AG10803 (cell line): Measurements from ENCODE around the gene DCUN1D4.
"Not testable (repeated sequence)": the region's sequence is repeated elsewhere in the genome, so short reads cannot be mapped to it uniquely, and the experiment has no call there.

Experiments
- DNase-seq: peaks from one replicate; pipeline ENCODE4 v3.0.0; 2010; ENCODE audit warnings: low read depth
- H3K4me3 ChIP-seq: 2 replicates; pipeline ENCODE4 v1.5.1; 2011; ENCODE audit warnings: mild to moderate bottlenecking, low read length, control low read depth
- TF ChIP-seq, protein P1 (sequence below): conservative IDR thresholded peaks from 2 replicates; pipeline ENCODE4 v1.5.1; 2011; ENCODE audit warnings: mild to moderate bottlenecking, low read length, control low read depth, inconsistent platforms

DCUN1D4 gene

DNA sequence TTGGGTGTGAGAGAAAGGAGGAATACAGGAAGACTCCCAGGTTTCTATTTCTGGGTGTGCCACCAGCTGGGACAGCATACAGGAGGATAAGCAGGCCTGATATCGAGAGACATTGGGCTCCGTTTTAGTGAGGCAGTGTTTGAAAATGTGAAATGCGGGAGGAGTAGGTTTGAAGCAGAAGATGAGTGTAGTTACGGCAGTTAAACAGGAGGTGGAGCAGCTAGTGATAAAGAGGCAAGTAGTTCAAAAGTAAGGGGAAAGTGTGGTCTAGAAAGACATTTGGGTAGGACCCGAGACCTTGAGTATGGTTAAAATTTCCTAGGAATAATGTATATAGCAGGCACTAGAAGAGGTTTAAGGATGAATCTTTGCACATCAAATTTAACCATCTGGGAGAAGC lies 42.4 kb downstream of the DCUN1D4 start:
- TF ChIP-seq, protein P1, sequence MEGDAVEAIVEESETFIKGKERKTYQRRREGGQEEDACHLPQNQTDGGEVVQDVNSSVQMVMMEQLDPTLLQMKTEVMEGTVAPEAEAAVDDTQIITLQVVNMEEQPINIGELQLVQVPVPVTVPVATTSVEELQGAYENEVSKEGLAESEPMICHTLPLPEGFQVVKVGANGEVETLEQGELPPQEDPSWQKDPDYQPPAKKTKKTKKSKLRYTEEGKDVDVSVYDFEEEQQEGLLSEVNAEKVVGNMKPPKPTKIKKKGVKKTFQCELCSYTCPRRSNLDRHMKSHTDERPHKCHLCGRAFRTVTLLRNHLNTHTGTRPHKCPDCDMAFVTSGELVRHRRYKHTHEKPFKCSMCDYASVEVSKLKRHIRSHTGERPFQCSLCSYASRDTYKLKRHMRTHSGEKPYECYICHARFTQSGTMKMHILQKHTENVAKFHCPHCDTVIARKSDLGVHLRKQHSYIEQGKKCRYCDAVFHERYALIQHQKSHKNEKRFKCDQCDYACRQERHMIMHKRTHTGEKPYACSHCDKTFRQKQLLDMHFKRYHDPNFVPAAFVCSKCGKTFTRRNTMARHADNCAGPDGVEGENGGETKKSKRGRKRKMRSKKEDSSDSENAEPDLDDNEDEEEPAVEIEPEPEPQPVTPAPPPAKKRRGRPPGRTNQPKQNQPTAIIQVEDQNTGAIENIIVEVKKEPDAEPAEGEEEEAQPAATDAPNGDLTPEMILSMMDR = peak; percentile 63
- DNase-seq = peak; percentile 38
- H3K4me3 ChIP-seq = no peak overlapping the region

GRCh38 chr4:51890760-51891159 lies 47.8 kb downstream of the DCUN1D4 start:
- TF ChIP-seq, protein P1 = no peak
- no peak for DNase-seq
- H3K4me3 ChIP-seq = no peak overlapping the region

- not testable (repeated sequence) for DNase-seq, H3K4me3 ChIP-seq
These were observed 50.4 kb downstream of the DCUN1D4 start for GRCh38 chr4:51893402-51893801.

DNA sequence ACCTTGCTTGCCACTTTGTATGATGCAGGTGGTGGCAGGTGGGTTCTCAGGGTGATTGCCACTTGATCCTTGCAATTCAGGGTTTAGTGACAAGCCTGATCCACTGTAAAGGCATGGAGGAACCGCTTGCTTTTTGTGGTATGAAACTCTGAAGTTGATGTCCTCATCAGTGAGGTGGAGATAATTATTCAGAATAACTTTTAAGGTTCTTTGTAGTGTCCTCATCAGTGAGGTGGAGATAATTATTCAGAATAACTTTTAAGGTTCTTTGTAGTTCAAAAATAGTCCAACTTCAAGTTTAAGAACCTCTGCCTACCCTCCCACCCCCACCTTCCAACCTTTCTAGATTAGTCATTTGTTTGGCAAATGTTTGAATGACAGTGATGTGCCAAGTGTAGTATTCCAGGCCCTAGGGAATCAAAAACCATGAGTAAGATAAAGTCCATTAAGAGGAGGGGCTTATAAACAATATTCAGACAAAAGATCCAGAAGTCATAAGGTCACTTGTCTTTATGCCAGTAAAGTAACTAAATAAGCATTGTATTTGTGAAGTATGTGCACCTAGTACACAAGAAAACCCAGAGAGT lies 51.2 kb downstream of the DCUN1D4 start:
- TF ChIP-seq, protein P1 = no peak
- H3K4me3 ChIP-seq = no peak overlapping the region
- DNase-seq = peak; percentile 34

DNA sequence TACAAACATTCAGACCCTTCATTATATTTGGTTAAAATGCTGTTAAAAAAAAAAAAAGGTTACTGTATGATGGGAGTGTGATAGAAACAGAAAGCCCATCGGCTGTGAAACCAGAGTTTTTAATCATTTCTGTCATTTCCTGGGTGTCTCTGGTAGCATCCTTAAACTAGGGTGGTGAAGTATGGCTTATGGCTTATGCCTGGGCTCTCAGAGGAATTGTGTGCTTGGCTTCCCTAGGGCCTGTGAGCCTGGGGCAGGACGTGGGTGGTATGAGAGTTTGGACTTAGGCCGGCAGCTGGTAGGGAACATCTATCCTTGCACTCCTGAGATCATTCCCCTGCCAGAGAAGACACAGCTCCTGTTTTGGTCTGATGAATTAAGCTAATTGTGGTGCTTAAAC lies 52.2 kb downstream of the DCUN1D4 start:
- TF ChIP-seq, protein P1 = no peak
- no peak for DNase-seq
- no peak overlapping the region for H3K4me3 ChIP-seq

- H3K4me3 ChIP-seq = no peak overlapping the region
- peak; percentile 65 for DNase-seq
- TF ChIP-seq, protein P1 = peak; percentile 91
These were observed 53.0 kb downstream of the DCUN1D4 start for GRCh38 chr4:51895816-51896408.

DNA sequence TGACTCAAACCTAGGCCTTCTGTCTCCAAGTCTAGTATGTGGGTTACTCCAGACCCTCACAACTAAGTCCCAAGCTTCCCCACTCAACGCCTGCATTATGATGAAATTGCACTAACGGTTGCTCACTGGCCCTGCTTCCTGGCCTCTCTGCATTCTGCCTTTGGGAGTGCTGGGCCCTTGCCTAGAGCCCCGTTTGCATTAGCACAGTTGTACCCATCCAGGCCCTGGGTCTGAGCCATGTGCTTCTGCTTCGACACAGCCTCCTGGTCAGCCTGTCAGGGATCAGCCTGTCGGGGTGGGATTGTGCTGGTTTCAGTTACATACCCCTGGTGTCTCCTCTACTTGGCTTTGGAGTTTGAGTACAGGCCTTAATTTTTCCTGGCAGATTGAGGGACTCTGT lies 58.4 kb downstream of the DCUN1D4 start:
- H3K4me3 ChIP-seq = no peak overlapping the region
- TF ChIP-seq, protein P1 = no peak
- no peak for DNase-seq
